ENCODE measurements around the gene RPL6. TPM values are rescaled to one million over a fixed set of nuclear protein-coding genes. Genes with fewer than 3 reads are reported as not detected.
A peak's percentile ranks its signal among the peaks of the same experiment; 100 is the strongest.

Gene RPL6
- total and polyA plus RNA-seq, 9 of the 15 experiments (the other 6 are each of a cell fraction or from before 2014, with no cell fraction given) = 1,519 to 3,103 (median 2,396) TPM

GRCh38 chr12:112370199-112370598, 39.2 kb downstream of the RPL6 start:
- H3K4me2 ChIP-seq (ENCODE audit: insufficient read depth, low read length) = no peak overlapping the region
- no peak overlapping the region for H3K4me3 ChIP-seq
- 11% methylated on average over 1 of the region's 1 CpG for WGBS (ENCODE audit: insufficient coverage, low coverage, missing lambda C conversion rate)
- intact Hi-C loops (cut with micrococcal nuclease) (no loop called here), in situ Hi-C loops (cut with MboI) (no loop called here)
- TF ChIP-seq GATAD2B (IDR thresholded peaks at IDR 0.05; ENCODE audit: borderline replicate concordance) = no peak
- no peak for TF ChIP-seq ZNF785 (CRISPR knock-in tag; IDR thresholded peaks at IDR 0.05)
- no peak for TF ChIP-seq THAP12 (CRISPR knock-in tag; IDR thresholded peaks at IDR 0.05)
- TF ChIP-seq SPI1 (IDR thresholded peaks at IDR 0.05; ENCODE audit: borderline replicate concordance, low read depth, low read length) = no peak
- TF ChIP-seq ZNF431 (CRISPR knock-in tag; IDR thresholded peaks at IDR 0.05) = no peak
- TF ChIP-seq NFYB (IDR thresholded peaks at IDR 0.05; ENCODE audit: extremely low read depth, insufficient read length) = no peak
- ATAC-seq (peak; percentile 27; the same call in 1 of the 3 replicates), DNase-seq (ENCODE audit: extremely low read depth in 1 of 4, low spot score in 3 of 4) (no peak), FAIRE-seq (no peak)
- BruUV-seq (replicated peaks) = no TSS peak
- POLR2A ChIA-PET = interaction anchor here (0.7 kb wide), 1 partner anchor 1004 kb away, joined by 3 read pairs; no protein-coding TSS in a partner anchor
- CTCF ChIA-PET (ENCODE audit: low intra/inter-chr PET ratio) = no interaction called here
- no peaks in the 10 kb centered on the region for H3K9me1 ChIP-seq (ENCODE audit: control insufficient read depth, insufficient read depth, low read length)
- H3K4me1 ChIP-seq (replicated peaks in 1 of 2; ENCODE audit: control insufficient read depth in 2 of 2, insufficient read depth in 2 of 2, low read length in 2 of 2) = peaks cover 23 to 24% of the 10 kb centered on the region in 2 experiments
- H3K36me3 ChIP-seq (ENCODE audit: control insufficient read depth, insufficient read depth, low read length) = peaks cover 3% of the 10 kb centered on the region; the same call in 2 of the 3 replicates
- peaks cover 4% of the 10 kb centered on the region for H3K9me3 ChIP-seq (replicated peaks; ENCODE audit: control insufficient read depth, insufficient read depth, low read depth, low read length)
- no peak overlapping the region for H3K27ac ChIP-seq (ENCODE audit: extremely low read depth, low read depth, low read length)
- peaks cover 85% of the 10 kb centered on the region for H3K79me2 ChIP-seq (ENCODE audit: control insufficient read depth, insufficient read depth, low read length)
- no peaks in the 10 kb centered on the region for H4K20me1 ChIP-seq (replicated peaks; ENCODE audit: control insufficient read depth, insufficient read depth, low read length)
- no peak overlapping the region for H3K9ac ChIP-seq (ENCODE audit: insufficient read depth in 1 of 2, low read depth in 2 of 2, low read length in 2 of 2)
- no peak overlapping the region for H2AFZ ChIP-seq (ENCODE audit: low read depth, low read length)
- H3K27me3 ChIP-seq (ENCODE audit: control insufficient read depth in 2 of 2, insufficient read depth in 2 of 2, low read length in 2 of 2) = no peaks in the 10 kb centered on the region

Data from K562 (cell line).